BE2C (cell line): ENCODE results near the gene RCE1.

Experiments
- DNase-seq: peaks from one replicate; pipeline ENCODE4 v3.0.0-alpha.2; 2020
- H3K27me3 ChIP-seq: fragments of 250-450 bp; sonication (Bioruptor Pico); 2 replicates; pipeline ENCODE4 v1.5.1; 2020; ENCODE audit warnings: mild to moderate bottlenecking
- H3K36me3 ChIP-seq: fragments of 250-450 bp; sonication (Bioruptor Pico); 2 replicates; pipeline ENCODE4 v1.5.1; 2020; ENCODE audit warnings: mild to moderate bottlenecking
- H3K4me1 ChIP-seq: fragments of 250-450 bp; sonication (Bioruptor Pico); 2 replicates; pipeline ENCODE4 v1.5.1; 2020
- H3K4me3 ChIP-seq: 2 replicates; pipeline ENCODE4 v1.5.1; 2011; ENCODE audit warnings: low read depth, low read length
- H3K9me3 ChIP-seq: fragments of 250-450 bp; sonication (Bioruptor Pico); 2 replicates; pipeline ENCODE4 v1.5.1; 2020
- CTCF ChIP-seq: IDR thresholded peaks from 2 replicates; pipeline ENCODE4 v1.5.1; 2012; ENCODE audit warnings: mild to moderate bottlenecking, low read depth, low read length

RCE1 gene

GRCh38 chr11:66877588-66878385 is 34.5 kb downstream of the RCE1 start:
- no peak for TF ChIP-seq CTCF
- Histone ChIP-seq H3K36me3 (no peaks in the 10 kb centered on the region), H3K4me3 (no peak overlapping the region), H3K4me1 (peaks cover 18% of the 10 kb centered on the region), H3K27me3 (no peaks in the 10 kb centered on the region), H3K9me3 (no peaks in the 10 kb centered on the region)
- no peak for DNase-seq

- no peak for DNase-seq
- Histone ChIP-seq H3K4me3 (no peak overlapping the region), H3K36me3 (no peaks in the 10 kb centered on the region), H3K27me3 (no peaks in the 10 kb centered on the region), H3K4me1 (peaks cover 24% of the 10 kb centered on the region), H3K9me3 (no peaks in the 10 kb centered on the region)
- TF ChIP-seq CTCF, result no peak
Observed at GRCh38 chr11:66878474-66878873, 35.2 kb downstream of the RCE1 start.

- TF ChIP-seq CTCF, result no peak
- H3K27me3 ChIP-seq, result no peaks in the 10 kb centered on the region
- no peak overlapping the region for H3K4me3 ChIP-seq
- peaks cover 24% of the 10 kb centered on the region for H3K4me1 ChIP-seq
- no peaks in the 10 kb centered on the region for H3K36me3 ChIP-seq
- DNase-seq, result no peak
- no peaks in the 10 kb centered on the region for H3K9me3 ChIP-seq
Observed at GRCh38 chr11:66879000-66879399, 35.8 kb downstream of the RCE1 start.

- no peaks in the 10 kb centered on the region for H3K27me3 ChIP-seq
- H3K36me3 ChIP-seq, result no peaks in the 10 kb centered on the region
- no peaks in the 10 kb centered on the region for H3K9me3 ChIP-seq
- H3K4me1 ChIP-seq, result peaks cover 24% of the 10 kb centered on the region
- no peak for DNase-seq
- no peak overlapping the region for H3K4me3 ChIP-seq
- no peak for TF ChIP-seq CTCF
Observed at GRCh38 chr11:66879583-66879982, 36.3 kb downstream of the RCE1 start.

- peaks cover 24% of the 10 kb centered on the region for H3K4me1 ChIP-seq
- no peaks in the 10 kb centered on the region for H3K9me3 ChIP-seq
- H3K27me3 ChIP-seq, result no peaks in the 10 kb centered on the region
- no peak for TF ChIP-seq CTCF
- DNase-seq, result no peak
- H3K4me3 ChIP-seq, result no peak overlapping the region
- H3K36me3 ChIP-seq, result no peaks in the 10 kb centered on the region
Observed at GRCh38 chr11:66879999-66880398, 36.8 kb downstream of the RCE1 start.
